Cerebellar nuclear complex (tissue), 1 donor: ENCODE results near the gene KCNK17.
"Not testable (repeated sequence)": the region's sequence is repeated elsewhere in the genome, so short reads cannot be mapped to it uniquely, and the experiment has no call there.

Experiments
- DNase-seq, 2 experiments: peaks; one replicate each; lab custom pipeline; 2025; lab: John Stamatoyannopoulos, UW

Gene KCNK17

DNA sequence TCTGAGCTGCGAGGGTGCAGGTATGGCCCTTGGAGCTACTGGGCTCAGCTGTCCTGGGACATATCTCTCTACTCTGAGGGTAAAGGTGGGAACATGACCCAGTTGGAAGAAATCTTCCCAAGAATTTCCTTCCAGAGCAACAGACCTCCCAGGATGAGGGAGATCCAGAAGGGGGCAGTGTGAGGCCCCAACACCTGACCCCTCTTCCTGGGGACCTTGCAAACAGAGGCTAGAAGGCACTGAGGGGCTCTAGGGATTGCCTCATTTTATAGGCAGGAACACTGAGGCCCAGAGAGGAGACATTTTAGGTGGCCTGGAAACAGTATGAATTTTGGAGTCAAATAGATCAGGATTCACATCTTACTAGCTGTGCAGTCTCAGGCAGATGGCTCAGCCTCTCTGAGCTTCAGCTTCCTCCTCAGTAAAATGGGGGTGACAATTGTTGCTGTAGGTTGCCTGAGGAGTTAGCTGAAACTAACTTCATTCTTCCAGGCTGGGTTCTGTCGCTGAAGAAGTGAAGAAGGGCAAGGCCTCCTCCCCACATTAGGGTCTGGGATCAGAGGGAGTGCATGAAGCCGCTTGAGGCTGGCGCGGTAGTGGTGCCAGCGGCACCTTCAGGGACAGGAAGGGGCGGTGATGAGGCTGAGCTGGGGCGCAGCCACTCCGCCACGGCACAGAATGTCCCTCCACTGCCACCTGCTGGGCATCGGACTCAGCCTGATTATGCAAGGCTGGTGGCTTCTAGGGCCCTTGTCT is 11.4 kb downstream of the KCNK17 start:
- DNase-seq, result no peak

DNA sequence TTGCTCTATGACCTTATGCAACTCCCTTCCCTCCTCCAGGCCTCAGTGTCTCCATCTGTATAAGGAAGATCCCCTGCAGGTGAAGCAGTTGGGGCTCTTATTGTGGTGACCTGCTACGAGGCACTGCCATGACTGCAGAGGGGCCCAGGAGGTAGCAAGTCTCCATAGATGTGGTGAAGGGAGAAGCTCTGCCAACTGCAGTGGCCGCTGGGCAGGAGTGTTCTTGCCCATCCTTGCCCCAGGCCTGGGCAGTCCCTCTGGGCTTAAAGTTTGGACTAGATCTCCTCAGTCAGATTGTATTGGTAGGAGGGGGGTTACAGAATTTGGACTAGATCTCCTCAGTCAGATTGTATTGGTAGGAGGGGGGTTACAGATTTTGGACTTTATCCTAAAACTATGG is 12.2 kb downstream of the KCNK17 start:
- DNase-seq, result no peak

DNA sequence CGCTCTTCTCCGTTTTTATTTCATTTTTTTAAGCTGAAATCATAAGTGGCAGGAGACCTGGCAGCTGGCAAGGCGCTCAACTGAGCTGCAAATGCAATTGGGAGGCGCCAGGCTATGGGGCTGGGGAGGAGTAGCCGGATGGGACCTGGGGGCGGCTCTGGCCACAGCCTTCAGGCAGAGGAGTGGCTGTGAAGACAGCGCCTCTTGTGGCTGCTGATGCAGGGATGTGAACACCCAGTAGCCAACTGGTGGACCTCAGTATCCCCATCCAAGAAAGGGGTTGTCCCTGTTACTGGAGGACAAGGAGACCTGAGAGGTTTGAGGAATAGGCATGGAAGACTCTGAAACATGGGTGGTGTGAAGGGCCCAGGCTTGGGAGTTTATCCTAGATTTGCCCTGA is 12.6 kb downstream of the KCNK17 start:
- no peak for DNase-seq

DNA sequence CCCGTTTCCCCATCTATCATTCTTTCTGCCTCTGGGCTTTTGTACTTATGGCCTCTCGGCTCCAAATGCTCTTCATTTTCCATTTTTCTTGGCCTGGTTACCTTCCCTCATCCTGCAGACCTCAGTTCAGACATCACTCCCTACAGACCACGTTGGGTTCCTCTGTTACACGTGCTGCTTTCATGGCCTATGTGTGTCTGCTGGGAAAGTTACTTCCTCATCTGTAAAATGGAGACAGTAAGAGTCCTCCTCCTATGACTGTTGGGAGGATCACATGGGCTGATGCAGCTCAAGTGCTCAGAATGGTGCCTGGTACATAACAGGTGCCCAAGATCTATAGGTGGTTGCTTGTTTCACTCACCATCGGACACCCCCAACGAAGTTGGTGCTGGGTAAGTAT is 13.5 kb downstream of the KCNK17 start:
- no peak for DNase-seq

DNA sequence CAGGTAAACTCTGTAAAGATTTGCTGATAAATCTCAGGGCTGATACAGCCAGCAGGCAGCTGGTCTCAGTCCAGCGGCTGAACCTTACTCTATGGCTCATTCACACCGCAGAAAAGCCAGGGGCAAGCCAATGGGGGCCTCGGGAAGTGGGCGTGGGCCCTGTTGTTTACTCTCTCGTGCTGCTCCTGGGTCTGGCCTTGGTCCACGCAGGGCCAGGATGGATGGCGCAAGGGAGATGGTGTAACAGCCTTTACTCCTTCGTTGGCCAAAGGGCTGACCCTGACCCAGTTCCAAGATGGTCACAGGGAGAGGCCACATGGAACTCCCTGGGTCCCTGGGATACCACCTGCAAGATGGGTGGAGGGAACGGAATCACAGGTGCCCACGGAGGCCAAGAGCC is 16.2 kb downstream of the KCNK17 start:
- no peak for DNase-seq

DNA sequence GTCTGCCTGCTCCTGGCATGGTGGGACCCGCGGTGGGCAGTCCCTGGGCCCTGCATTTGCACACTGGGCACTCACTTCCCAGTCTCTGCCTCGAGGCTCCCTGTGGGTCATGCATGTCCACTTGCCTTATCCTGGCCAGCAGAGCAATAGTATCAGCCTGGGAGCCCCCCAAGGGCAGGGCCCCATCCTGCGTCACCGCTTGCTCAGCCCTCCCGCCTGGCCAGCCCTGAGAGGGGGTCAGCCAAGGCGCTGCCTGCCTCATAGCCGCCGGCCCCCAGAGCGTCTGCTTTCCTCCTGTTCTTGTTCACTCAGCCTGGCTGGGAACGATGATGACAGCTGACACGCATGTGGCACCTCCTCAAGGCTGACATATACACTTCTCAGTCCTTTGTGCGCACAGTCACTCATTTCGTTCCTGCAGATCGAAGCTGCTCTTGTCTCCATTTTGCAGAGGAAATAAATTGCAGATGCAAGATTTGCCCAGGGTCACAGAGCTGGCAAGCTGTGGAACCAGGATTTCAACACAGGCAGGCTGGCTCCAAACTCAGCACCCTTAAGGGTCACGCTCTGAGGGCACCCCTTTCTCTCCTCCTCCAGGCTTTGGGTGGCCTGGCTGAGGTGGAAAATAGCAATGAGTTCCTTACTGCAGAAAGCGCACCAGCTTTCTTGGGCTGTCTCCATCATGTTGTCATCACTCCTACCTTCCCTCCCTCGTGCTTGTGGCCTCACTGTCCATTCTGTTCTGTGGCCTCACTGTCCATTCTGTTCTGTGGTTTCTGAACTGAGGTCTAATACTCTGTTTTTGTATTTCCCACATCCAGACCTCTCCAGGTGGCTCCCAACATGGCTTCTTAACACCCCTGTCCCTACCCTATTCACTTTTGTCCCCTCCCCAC is 17.2 kb downstream of the KCNK17 start:
- DNase-seq, result no peak

DNA sequence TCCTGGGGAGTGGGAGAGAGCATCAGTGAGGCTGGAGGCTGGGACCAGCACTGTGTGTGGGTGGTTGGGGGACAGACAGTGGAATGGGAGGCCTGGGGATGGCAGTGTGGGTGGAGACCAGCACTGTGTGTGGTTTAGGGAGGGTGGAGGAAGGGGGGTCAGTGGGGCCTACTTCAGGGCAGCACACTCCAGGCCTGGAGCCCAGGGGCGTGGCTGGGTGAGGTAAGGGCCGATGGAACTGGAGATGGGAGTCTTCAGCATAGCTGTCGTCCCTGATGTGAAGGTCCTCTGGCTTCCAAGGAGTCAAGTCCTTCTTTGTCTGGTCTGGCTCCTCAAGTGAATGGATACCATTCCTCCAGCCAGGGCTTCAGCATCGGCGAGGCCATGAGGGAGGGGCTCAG is 18.6 kb downstream of the KCNK17 start:
- DNase-seq, result no peak

DNA sequence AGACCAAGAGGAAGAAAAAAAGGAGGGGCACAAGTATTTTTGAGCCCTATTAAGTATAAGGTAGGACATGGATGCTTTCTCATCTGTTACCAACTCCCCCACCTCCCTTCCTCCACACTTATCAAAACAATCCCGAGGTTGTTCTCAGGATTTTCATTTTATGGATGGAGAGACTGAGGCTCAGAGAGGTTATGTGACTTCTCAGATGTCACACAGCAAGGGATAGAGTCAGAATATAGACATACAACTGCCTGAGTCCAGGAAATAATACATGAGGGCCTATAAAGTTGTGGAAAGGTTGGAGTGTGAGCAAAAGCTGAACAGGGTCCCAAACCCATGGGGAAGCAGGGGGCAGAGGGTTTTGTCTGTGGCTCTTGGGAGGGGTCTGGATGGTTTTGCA is 19.3 kb downstream of the KCNK17 start:
- DNase-seq, result no peak

DNA sequence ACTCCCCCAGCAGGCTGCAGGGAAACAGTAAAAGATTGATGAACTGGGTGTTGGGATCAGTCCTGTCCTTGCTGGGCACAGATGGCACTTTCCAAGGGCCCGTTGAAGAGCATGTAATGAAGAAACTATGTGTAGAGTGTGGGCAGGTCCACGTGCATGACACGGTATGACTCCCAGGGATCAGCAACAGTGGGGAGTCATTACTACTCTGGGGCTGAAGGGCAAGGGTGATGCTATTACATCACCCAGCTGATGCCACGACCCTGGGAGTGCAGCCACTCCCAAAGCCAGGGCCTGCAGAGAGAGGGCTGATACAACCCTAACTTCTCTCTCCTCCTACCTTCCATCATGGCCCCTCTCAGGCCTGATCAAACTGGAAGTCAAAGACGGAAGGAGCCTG is 20.1 kb downstream of the KCNK17 start:
- no peak for DNase-seq

DNA sequence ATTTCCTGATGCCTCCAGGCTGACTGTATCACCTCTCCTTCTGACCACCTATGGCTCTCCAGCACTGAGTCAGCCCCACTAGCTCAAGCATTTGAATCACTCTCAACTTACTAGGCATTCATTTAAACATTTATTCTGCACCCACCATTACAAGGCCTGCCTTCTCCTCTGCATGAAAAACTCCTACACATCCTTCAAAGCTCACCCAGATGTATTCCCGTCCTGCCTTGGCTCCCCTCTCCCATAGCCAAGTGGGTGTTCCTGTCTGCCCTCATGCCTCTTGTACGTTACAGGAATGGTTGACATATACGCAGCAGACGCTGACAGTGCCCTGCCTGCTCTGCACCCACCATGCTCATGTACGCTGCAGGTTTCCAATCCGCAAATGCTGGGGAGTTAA is 21.6 kb downstream of the KCNK17 start:
- no peak for DNase-seq

DNA sequence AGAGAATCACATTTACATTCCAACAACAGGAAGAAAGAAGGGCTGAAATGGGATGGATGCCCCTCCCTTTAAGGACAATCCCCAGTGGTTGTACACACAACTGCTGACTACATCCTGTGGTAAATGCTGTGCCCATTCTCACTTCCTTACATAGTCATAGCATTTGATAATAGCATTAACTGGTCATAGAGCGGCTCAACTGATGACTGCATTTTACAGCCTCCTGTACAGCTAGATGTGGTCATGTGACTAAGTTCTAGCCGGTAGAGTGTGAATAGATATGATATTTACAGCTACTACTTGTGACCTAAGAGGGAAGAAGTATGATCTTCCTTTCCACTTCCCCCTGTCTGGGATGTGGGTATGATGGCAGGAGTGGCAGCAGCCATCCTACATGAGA is 24.7 kb downstream of the KCNK17 start:
- no peak for DNase-seq

DNA sequence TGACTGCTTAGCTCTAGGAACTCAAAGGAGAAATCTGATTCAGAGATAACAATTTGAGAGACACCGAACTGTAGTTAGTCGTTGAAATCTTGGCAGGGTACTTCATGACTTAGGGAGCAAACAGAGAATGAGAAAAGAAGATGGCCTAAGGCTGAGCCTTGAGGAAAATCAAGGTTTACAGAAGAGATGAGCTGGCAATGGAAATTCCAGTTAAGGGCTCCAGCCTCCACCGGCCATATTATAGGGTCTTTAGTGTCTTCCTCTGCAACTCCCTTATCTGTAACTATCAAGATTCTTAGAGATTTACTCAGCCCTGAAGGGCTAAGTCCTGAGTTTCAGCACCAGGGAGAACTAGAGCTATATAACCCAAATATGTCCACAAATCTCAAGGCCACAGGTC is 26.6 kb downstream of the KCNK17 start:
- DNase-seq, result no peak

DNA sequence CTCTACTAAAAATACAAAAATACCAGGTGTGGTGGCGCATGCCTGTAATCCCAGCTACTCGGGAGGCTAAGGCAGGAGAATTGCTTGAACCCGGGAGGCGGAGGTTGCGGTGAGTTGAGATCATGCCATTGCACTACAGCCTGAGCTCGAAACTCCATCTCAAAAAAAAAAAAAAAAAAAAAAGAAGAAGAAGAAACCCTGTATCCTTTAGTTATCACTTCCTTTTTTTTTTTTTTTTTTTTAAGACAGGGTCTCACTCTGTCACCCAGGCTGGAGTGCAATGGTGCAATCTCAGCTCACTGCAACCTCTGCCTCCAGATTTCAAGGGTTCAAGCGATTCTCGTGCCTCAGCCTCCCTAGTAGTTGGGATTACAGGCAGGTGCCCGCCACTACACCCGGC is 27.6 kb downstream of the KCNK17 start:
- not testable (repeated sequence) for DNase-seq

DNA sequence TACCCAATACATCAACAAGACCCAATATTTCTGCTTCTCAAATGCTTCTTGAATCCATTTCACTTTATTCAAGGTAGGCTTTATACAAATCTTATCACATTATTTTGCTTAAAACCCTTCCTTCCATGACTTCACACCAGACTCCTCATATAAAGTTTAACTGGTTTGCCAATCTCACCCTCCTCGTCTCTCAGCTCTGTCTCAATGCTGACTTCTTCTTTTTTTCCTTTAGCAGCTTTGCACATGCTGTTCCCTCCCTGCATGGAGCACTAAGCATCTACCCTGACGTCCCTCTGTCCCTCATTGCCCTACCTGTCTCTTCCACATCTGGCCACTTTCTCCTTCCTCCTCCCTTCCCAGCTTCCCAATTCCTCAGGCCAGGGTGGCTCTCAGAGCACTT is 31.4 kb downstream of the KCNK17 start:
- DNase-seq, result no peak

DNA sequence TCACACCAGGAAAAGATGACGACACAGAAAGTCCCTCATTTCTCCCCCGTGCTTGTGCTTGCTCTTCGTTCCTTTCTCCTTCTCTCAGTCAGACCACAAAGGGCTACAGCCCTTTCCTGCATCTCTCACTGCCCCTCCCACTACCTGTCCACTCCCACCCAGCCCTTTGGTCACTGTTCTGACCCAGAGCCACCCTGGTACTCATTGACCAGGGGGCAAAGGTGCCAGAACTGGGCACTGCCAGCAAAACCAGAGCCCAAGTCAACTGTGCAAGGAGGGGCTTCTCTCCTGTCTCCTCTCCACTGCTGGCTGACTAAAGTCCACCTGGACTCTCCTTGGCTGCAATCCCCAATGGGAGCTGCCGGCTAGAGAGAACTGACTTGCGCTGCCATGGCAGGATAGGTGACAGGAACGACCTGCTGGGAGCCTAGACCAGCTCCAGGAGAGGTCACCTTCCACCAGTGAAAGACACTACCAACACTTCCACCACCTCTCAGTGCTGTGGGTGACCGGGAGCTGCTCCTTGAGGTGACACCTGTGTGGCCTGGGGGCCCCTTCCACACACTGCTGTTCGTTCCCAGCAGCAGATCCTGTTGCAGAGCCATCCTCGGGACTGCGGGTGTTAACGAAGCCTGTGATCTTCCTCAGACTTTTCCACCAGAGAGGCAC is 32.8 kb downstream of the KCNK17 start:
- no peak for DNase-seq

DNA sequence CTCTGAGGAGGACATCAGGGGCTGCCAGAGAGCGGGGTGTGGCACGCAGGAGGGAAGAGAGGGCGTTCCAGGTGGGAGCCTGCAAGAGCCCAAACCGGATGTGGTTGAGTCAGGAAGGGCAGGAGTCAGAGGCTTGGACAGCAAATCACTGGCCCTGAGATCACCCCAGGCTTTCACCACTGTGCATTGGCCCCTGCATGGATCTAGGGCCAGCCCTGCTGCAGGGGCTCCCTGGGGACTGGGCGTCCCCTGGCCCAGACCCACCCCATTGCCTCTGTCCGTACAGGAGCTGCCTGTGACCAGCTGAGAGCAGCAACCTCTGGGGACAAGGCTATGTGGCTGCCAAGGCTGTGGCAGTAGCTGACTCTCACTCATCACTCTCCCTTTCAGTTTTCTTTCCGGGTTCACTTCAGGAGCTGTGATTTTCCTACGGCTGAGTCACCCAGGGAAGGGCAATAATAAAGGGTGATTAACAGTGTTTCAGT is 33.9 kb downstream of the KCNK17 start:
- no peak for DNase-seq

DNA sequence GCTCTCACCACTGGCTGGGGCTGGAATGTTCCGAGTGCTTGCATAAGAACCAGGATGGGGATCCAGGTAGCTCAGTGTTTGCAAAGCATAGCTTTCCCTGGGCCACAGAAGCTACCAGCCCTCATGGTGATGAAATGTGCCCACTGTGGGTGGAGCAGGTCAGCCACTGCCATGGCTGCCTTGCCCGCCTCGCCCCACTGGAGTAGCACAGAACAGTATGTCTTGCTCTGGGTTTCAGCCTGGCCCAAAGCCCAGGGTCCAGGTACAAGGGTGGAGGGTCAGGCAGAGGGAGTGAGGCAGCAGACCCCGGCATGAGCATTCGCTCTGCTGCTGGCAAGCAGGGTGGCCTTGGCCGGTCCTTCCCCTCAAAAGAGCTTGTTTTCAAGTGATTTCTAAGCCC is 34.7 kb downstream of the KCNK17 start:
- DNase-seq, result no peak

DNA sequence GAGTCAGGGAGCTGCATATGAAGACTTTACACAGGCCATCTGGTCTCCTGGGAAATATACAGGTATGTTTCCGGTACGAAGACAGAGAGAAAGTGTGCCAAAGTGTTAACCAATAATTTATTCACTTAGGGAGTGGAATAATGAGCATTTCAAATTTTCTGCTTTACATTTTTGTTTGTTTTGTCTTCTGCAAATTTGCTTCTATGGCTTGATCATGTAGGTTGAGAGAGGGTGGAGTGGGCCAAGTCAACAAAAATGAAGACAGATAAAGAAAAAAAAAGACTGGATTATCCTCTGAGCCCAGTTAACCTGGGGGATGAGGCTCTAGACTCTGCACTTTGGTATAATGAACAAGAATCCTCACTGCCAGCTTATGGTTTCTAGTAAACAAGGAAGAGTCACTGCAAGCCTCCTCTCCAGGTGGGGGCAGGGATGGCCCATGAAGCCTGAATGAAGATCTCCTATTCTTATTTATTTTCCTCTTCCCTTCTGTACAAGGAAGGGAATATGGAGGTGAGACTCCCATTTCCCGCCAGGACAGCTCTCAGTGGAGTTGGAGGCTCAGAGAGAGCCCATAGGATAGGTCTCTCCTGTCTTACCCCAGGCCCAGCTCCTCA is 37.7 kb downstream of the KCNK17 start:
- DNase-seq, result no peak

DNA sequence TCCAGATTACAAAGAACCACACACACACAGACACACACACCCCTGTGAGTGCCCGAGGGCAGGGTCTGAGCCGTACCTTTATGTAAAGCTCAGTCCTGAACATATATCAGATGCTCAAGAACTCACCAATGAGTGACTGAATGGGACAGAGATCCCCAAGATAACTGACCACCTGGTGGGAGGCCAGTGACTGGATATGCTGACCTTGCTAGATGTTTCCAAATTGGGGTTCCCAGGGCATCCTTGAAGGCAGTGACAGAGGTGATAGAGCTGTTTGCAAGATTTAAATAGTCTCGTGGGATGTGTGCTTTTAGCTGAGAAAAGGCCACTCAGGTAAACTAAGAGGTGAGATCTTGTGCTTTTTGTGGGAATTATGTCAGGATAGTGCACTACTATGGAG is 39.3 kb downstream of the KCNK17 start:
- DNase-seq, result no peak

DNA sequence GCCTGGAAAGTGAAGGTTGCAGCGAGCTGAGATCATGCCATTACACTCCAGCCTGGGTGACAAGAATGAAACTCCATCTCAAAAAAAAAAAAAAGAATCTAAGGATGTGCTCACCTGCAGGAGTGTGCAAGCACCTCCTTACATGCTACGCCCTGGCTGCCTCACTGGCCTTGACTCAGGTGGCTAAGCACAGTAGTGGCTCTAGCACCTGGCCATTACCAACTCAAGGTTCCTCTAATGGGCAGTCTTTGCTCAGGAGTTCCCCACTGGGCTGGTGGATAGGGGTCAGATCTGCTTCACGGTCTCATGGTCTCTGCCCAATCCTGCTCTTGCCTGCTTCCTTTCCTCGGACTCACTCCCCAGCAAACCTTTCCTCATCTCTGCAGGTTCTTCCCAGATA is 39.7 kb downstream of the KCNK17 start:
- DNase-seq, result no peak

DNA sequence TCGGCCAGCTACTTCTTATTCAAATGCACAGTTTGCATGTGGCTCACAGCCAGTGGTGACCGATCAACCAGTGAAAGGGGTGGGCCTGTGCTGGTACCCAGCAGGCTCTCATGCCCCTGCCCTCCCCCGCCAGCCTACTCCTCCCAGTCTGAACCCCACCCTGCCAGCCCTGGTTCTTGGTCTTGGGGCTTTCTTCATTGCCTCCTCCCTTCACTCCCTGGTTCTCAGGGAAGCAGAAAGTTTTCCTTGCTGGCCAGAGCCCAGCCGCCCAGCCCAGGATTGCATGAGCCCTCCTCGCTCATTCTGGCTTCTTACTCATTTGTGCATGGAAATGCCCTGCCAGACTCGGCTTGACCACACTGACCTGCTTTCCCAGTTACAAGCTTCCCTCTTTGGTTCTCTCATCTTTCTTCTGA is 40.8 kb downstream of the KCNK17 start:
- no peak for DNase-seq

DNA sequence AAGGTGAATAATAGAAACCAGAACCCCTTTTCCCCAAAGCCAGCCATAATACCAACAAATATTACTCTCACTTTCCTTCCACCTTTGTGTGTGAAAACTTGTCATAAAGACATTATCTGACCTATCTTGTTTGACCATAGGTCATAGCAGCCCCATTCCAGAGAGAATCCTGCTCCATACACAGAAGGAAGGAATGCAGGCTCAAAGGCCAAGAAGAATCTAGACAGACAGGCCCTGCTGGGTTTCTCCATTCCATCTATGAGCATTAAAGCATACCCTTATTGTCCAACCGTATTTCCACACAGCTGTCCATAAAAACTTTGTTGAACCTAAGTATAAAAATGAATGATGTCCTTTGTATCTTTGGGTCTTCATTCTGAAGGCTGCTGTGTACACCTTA is 44.3 kb downstream of the KCNK17 start:
- no peak for DNase-seq
